Measurements from ENCODE around the gene BRDT. TPM values are rescaled to one million over a fixed set of nuclear protein-coding genes. Genes with fewer than 3 reads are reported as not detected.

BRDT gene
- total RNA-seq, 1 donor from 2014 or later: not detected

GRCh38 chr1:91980663-91981062 is 31.5 kb downstream of the BRDT start:
- Mint-ChIP-seq H3K27ac (ENCODE audit: unreplicated experiment) (no peak overlapping the region), H3K36me3 (ENCODE audit: low read depth) (no peaks in the 10 kb centered on the region), H3K4me1 (no peaks in the 10 kb centered on the region), H3K4me3 (no peak overlapping the region), H3K9me3 (no peaks in the 10 kb centered on the region), H3K27me3 (ENCODE audit: low read depth) (no peaks in the 10 kb centered on the region)
- no peak for DNase-seq (ENCODE audit: low read depth, low spot score)
- TF ChIP-seq, protein P1, sequence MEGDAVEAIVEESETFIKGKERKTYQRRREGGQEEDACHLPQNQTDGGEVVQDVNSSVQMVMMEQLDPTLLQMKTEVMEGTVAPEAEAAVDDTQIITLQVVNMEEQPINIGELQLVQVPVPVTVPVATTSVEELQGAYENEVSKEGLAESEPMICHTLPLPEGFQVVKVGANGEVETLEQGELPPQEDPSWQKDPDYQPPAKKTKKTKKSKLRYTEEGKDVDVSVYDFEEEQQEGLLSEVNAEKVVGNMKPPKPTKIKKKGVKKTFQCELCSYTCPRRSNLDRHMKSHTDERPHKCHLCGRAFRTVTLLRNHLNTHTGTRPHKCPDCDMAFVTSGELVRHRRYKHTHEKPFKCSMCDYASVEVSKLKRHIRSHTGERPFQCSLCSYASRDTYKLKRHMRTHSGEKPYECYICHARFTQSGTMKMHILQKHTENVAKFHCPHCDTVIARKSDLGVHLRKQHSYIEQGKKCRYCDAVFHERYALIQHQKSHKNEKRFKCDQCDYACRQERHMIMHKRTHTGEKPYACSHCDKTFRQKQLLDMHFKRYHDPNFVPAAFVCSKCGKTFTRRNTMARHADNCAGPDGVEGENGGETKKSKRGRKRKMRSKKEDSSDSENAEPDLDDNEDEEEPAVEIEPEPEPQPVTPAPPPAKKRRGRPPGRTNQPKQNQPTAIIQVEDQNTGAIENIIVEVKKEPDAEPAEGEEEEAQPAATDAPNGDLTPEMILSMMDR (conservative IDR thresholded peaks at IDR 0.05): no peak

DNA sequence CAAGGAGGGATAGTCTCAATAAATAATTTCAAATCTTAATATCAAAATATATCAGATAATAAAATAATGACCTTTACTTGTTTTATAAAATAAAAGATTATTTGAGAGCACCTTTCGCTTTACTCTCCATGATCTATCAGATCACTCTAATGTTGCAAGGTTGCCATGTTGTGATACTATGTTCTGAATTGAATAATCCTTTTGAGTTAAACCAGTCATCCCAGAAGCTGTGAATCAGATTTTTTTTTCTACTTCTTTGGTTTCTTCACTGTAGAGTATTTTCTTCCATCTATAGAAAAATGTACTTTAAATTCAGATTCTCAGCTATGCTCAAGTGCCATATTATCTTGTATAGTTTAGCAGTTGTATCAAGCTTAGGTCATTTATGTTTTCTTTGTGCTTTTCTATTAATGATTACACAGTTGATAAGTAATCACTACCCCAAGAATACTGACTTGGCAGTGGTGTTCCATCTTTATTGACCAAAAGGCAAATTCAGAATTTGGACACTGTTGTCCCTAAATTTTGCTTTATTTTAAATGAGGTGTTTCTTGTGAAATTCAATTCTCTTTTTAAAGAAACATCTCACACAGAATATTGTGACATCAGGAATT is 32.9 kb downstream of the BRDT start:
- H3K27ac Mint-ChIP-seq (ENCODE audit: unreplicated experiment): no peak overlapping the region
- no peak overlapping the region for H3K4me3 Mint-ChIP-seq
- H3K27me3 Mint-ChIP-seq (ENCODE audit: low read depth): no peaks in the 10 kb centered on the region
- TF ChIP-seq, protein P1 (conservative IDR thresholded peaks at IDR 0.05): no peak
- H3K9me3 Mint-ChIP-seq: no peaks in the 10 kb centered on the region
- no peaks in the 10 kb centered on the region for H3K4me1 Mint-ChIP-seq
- no peak for DNase-seq (ENCODE audit: low read depth, low spot score)
- no peaks in the 10 kb centered on the region for H3K36me3 Mint-ChIP-seq (ENCODE audit: low read depth)

GRCh38 chr1:91993256-91993655 is 44.1 kb downstream of the BRDT start:
- Mint-ChIP-seq H3K27ac (ENCODE audit: unreplicated experiment) (no peak overlapping the region), H3K9me3 (no peaks in the 10 kb centered on the region), H3K4me1 (no peaks in the 10 kb centered on the region), H3K27me3 (ENCODE audit: low read depth) (peaks cover 7% of the 10 kb centered on the region), H3K36me3 (ENCODE audit: low read depth) (no peaks in the 10 kb centered on the region), H3K4me3 (no peak overlapping the region)
- TF ChIP-seq, protein P1 (conservative IDR thresholded peaks at IDR 0.05): no peak
- no peak for DNase-seq (ENCODE audit: low read depth, low spot score)

- TF ChIP-seq, protein P1 (conservative IDR thresholded peaks at IDR 0.05): peak; percentile 82
- Mint-ChIP-seq H3K27me3 (ENCODE audit: low read depth) (peaks cover 7% of the 10 kb centered on the region), H3K36me3 (ENCODE audit: low read depth) (no peaks in the 10 kb centered on the region), H3K4me1 (no peaks in the 10 kb centered on the region), H3K4me3 (no peak overlapping the region), H3K9me3 (no peaks in the 10 kb centered on the region), H3K27ac (ENCODE audit: unreplicated experiment) (no peak overlapping the region)
- peak; percentile 23 for DNase-seq (ENCODE audit: low read depth, low spot score)
These were observed 48.5 kb downstream of the BRDT start for GRCh38 chr1:91997607-91998195.

- no peaks in the 10 kb centered on the region for H3K27me3 Mint-ChIP-seq (ENCODE audit: low read depth)
- TF ChIP-seq, protein P1 (conservative IDR thresholded peaks at IDR 0.05): no peak
- H3K9me3 Mint-ChIP-seq: no peaks in the 10 kb centered on the region
- H3K4me1 Mint-ChIP-seq: no peaks in the 10 kb centered on the region
- H3K27ac Mint-ChIP-seq (ENCODE audit: unreplicated experiment): no peak overlapping the region
- no peak for DNase-seq (ENCODE audit: low read depth, low spot score)
- no peaks in the 10 kb centered on the region for H3K36me3 Mint-ChIP-seq (ENCODE audit: low read depth)
- no peak overlapping the region for H3K4me3 Mint-ChIP-seq
These were observed 54.9 kb downstream of the BRDT start for GRCh38 chr1:92004129-92004528.
